Fibroblast of lung (primary cell): Measurements from ENCODE around the gene COL2A1. TPM values are rescaled to one million over a fixed set of nuclear protein-coding genes. Genes with fewer than 3 reads are reported as not detected.

Experiments used
- DNase-seq, 2 donors: peaks; one replicate each; pipeline versions ENCODE4 v3.0.0 to v3.0.0-alpha.2; 2010; ENCODE audit warnings: low read depth in 2 of 2
- H2AFZ ChIP-seq: 2 replicates; pipeline ENCODE4 v1.5.1; 2012; ENCODE audit warnings: low read length, control low read depth, inconsistent platforms
- H3K27ac ChIP-seq: 2 replicates; pipeline ENCODE4 v1.5.1; 2011; ENCODE audit warnings: low read length, control low read depth; ENCODE audit not compliant: insufficient read depth
- H3K27me3 ChIP-seq: 2 replicates; pipeline ENCODE4 v1.5.1; 2011; ENCODE audit warnings: mild to moderate bottlenecking, low read length; ENCODE audit not compliant: control insufficient read depth, insufficient read depth
- H3K36me3 ChIP-seq: 2 replicates; pipeline ENCODE4 v1.5.1; 2011; ENCODE audit warnings: low read length; ENCODE audit not compliant: control insufficient read depth, insufficient read depth
- H3K4me1 ChIP-seq: 2 replicates; pipeline ENCODE4 v1.5.1; 2011; ENCODE audit warnings: low read length; ENCODE audit not compliant: control insufficient read depth, insufficient read depth; ENCODE audit errors: extremely low read depth
- H3K4me2 ChIP-seq: 2 replicates; pipeline ENCODE4 v1.5.1; 2011; ENCODE audit warnings: low read length, control low read depth; ENCODE audit not compliant: insufficient read depth; ENCODE audit errors: extremely low read depth
- H3K4me3 ChIP-seq, 4 experiments: fragments of 200-600 bp in 1 of 4; sonication (generic) in 1 of 4; replicated peaks in 1 of 4; 2 replicates each; pipeline ENCODE4 v1.5.1; 2011 to 2016; ENCODE audit warnings: low read length in 4 of 4, low read depth in 3 of 4, mild to moderate bottlenecking in 3 of 4, control low read depth in 2 of 4, inconsistent platforms in 1 of 4, mixed read lengths in 1 of 4; ENCODE audit not compliant: insufficient read depth in 1 of 4; ENCODE audit errors: control extremely low read depth in 1 of 4
- H3K79me2 ChIP-seq: 2 replicates; pipeline ENCODE4 v1.5.1; 2012; ENCODE audit warnings: mild to moderate bottlenecking, low read length, inconsistent platforms; ENCODE audit not compliant: control insufficient read depth, insufficient read depth
- H3K9ac ChIP-seq: 2 replicates; pipeline ENCODE4 v1.5.1; 2011; ENCODE audit warnings: mild to moderate bottlenecking, low read length, control low read depth; ENCODE audit not compliant: insufficient read depth
- H3K9me3 ChIP-seq: 2 replicates; pipeline ENCODE4 v1.5.1; 2012; ENCODE audit warnings: low read depth, low read length; ENCODE audit not compliant: control insufficient read depth, insufficient read depth
- H4K20me1 ChIP-seq: 2 replicates; pipeline ENCODE4 v1.5.1; 2011; ENCODE audit warnings: low read length; ENCODE audit not compliant: control insufficient read depth, insufficient read depth; ENCODE audit errors: extremely low read depth
- EZH2 ChIP-seq: IDR thresholded peaks from 2 replicates; pipeline ENCODE4 v1.5.1; 2012; ENCODE audit warnings: low read length, control low read depth, mild to moderate bottlenecking; ENCODE audit errors: missing control alignments
- polyA plus RNA-seq, 2 donors: library from polyadenylated mRNA; depleted of rRNA in 1 of 2; stranded (reverse) in 1 of 2; unstranded in 1 of 2; fragments of >200 nt; gene quantifications; 2 replicates each; pipeline ENCODE4 v1.2.1, GENCODE V29; 2011 to 2012; ENCODE audit warnings: missing spikeins in 1 of 2
- total RNA-seq: library from RNA; depleted of rRNA; stranded (reverse); fragments of >200 nt; gene quantifications from 2 replicates; pipeline ENCODE4 v1.2.1, GENCODE V29; 2014
- TF ChIP-seq, protein P1 (sequence below), 2 donors: IDR thresholded peaks in 1 of 2; conservative IDR thresholded peaks in 1 of 2; 1 replicate in 1 of 2; 2 replicates in 1 of 2; pipeline ENCODE4 v1.5.1; 2011 to 2012; ENCODE audit warnings: low read length in 2 of 2, control low read depth in 1 of 2, inconsistent platforms in 1 of 2, low read depth in 1 of 2, mild to moderate bottlenecking in 1 of 2

Gene COL2A1
- total and polyA plus RNA-seq, 2 donors (not counting 1 experiment from before 2014, with no cell fraction given), result not detected

DNA sequence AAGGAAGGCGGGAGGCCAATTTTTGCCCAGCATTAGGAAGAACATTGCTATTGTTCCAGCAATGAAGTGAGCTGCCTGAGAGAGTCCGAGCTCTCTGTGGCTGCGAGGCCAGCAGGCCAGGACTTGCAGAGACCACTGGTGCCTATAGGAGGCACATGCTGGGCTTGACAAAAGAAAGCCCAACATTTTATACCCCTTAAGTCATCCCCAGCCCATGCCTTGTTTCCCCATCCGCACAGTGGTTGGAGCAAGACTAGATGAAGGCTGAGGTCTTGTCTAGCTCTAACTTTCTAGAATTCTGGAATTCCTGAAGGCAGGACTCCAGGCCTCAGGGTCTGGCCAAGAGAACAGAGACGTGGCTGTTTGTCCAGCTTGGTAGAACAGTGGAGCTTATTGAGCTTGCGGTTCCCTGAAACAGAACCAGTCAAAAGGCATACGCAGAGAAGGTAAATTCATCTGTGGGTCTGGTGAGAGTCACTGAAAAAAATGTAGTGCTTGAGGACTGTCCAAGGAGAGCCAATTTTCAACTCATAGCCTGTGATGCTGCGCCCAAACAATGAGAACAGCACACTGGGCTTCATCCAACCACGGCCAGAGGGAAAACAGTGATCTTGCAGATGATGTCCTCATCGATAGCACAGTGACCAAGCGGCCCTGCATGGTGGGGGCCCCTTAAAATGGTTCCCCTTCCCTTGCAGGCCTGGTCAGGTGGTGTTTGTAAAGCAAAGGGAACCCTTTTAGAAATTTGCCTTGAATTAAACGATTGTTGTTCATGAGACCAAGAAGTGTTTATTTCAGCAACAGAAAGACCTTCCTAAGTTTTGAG is 27.1 kb upstream of the COL2A1 start:
- Histone ChIP-seq H4K20me1 (no peaks in the 10 kb centered on the region), H3K27ac (no peak overlapping the region), H3K4me1 (no peaks in the 10 kb centered on the region), H3K27me3 (peaks cover 16% of the 10 kb centered on the region), H3K79me2 (no peaks in the 10 kb centered on the region), H3K4me3 (no peak overlapping the region), H3K36me3 (no peaks in the 10 kb centered on the region), H3K4me2 (no peak overlapping the region), H3K9me3 (no peaks in the 10 kb centered on the region), H2AFZ (no peak overlapping the region), H3K9ac (no peak overlapping the region)
- TF ChIP-seq EZH2, result no peak
- TF ChIP-seq, protein P1, sequence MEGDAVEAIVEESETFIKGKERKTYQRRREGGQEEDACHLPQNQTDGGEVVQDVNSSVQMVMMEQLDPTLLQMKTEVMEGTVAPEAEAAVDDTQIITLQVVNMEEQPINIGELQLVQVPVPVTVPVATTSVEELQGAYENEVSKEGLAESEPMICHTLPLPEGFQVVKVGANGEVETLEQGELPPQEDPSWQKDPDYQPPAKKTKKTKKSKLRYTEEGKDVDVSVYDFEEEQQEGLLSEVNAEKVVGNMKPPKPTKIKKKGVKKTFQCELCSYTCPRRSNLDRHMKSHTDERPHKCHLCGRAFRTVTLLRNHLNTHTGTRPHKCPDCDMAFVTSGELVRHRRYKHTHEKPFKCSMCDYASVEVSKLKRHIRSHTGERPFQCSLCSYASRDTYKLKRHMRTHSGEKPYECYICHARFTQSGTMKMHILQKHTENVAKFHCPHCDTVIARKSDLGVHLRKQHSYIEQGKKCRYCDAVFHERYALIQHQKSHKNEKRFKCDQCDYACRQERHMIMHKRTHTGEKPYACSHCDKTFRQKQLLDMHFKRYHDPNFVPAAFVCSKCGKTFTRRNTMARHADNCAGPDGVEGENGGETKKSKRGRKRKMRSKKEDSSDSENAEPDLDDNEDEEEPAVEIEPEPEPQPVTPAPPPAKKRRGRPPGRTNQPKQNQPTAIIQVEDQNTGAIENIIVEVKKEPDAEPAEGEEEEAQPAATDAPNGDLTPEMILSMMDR (conservative IDR thresholded peaks at IDR 0.05 in 1 of 2, IDR thresholded peaks at IDR 0.05 in 1 of 2; ENCODE audit: low read depth in 1 of 2, low read length in 2 of 2), result no peak
- DNase-seq, result no peak

DNA sequence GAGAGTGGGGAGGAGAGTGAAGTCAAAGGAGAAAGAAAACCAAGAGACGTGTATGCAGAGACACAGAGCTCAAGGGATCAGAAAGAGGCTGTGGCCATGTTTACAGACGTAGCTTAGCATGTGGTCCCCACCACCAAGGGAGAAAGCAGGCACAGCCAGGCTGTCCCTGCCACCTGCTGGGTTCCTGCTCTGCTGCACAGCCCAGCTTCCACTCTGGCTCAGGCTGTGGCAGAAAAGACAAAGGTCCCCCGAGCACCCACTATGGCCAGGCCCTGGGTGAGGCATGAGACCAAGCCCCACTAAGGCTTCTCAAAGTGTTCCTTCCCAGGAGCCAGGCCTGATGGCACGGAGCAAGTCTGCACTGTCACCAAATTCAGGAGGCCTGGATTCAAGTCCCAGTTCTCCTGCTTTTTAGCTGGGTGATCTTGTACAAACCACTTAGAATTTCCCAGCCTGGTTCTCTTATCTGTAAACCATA is 25.9 kb upstream of the COL2A1 start:
- no peaks in the 10 kb centered on the region for H3K9me3 ChIP-seq
- H3K27me3 ChIP-seq, result peaks cover 16% of the 10 kb centered on the region
- TF ChIP-seq, protein P1 (conservative IDR thresholded peaks at IDR 0.05 in 1 of 2, IDR thresholded peaks at IDR 0.05 in 1 of 2; ENCODE audit: low read depth in 1 of 2, low read length in 2 of 2), result no peak
- no peak for TF ChIP-seq EZH2
- H3K4me1 ChIP-seq, result no peaks in the 10 kb centered on the region
- H3K27ac ChIP-seq, result no peak overlapping the region
- H4K20me1 ChIP-seq, result no peaks in the 10 kb centered on the region
- H3K9ac ChIP-seq, result no peak overlapping the region
- H3K79me2 ChIP-seq, result no peaks in the 10 kb centered on the region
- H3K4me3 ChIP-seq, result no peak overlapping the region
- no peak overlapping the region for H2AFZ ChIP-seq
- H3K36me3 ChIP-seq, result no peaks in the 10 kb centered on the region
- DNase-seq, result no peak
- no peak overlapping the region for H3K4me2 ChIP-seq

DNA sequence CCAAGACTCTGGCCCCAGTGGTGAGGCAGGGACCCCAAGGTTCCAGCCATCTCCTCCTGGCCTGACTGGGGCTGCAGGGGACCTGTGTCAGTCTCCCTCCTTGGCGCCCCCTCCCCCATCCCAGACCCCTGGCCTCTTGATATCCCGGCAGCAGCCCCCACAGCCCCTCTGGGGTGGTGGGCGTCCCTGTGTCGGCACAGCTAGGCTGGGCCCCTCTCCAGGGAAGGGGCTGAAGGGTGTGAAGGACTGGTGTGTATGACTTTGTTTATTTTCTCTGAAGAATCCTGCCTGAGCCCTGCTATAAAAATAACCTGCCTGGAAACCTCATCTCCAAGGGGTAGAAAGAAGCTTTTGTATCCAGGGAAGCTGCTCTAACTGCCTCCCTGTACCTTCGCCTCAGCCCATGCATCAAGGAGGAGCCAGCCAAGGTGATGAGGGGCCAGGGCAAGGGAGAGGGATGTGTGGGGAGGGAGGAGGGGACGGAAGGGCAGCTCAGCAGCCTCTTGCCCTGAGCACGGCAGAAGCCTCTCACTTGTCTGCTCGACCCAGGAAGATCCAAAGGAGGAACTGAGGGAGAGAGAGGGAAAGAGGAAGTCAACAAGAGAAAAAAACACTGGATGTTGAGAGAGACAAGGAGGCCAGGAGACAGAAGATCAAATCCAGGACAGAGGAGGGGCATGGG is 25.4 kb upstream of the COL2A1 start:
- Histone ChIP-seq H3K9me3 (no peaks in the 10 kb centered on the region), H4K20me1 (no peaks in the 10 kb centered on the region), H2AFZ (no peak overlapping the region), H3K4me3 (no peak overlapping the region), H3K9ac (no peak overlapping the region), H3K4me2 (no peak overlapping the region), H3K27me3 (peaks cover 16% of the 10 kb centered on the region), H3K79me2 (no peaks in the 10 kb centered on the region), H3K4me1 (no peaks in the 10 kb centered on the region), H3K36me3 (no peaks in the 10 kb centered on the region), H3K27ac (no peak overlapping the region)
- TF ChIP-seq, protein P1 (conservative IDR thresholded peaks at IDR 0.05 in 1 of 2, IDR thresholded peaks at IDR 0.05 in 1 of 2; ENCODE audit: low read depth in 1 of 2, low read length in 2 of 2), result no peak
- TF ChIP-seq EZH2, result no peak
- no peak for DNase-seq
